Smooth muscle cell (in vitro differentiated cells): ENCODE data around the gene MYL9. TPM values are rescaled to one million over a fixed set of nuclear protein-coding genes. Genes with fewer than 3 reads are reported as not detected.

Experiments used
- DNase-seq: peaks from one replicate; lab custom pipeline; 2025; ENCODE audit not compliant: unreplicated experiment; lab: John Stamatoyannopoulos, UW
- H2AFZ ChIP-seq: fragments of 200-600 bp; sonication (generic); 2 replicates; pipeline ENCODE4 v1.6.0; 2016; ENCODE audit warnings: antibody characterized with exemption, low read depth, mild to moderate bottlenecking
- H3F3A ChIP-seq: fragments of 200-600 bp; sonication (generic); 2 replicates; pipeline ENCODE4 v1.6.0; 2017; ENCODE audit warnings: antibody characterized with exemption, low read depth
- H3K27ac ChIP-seq: fragments of 200-600 bp; sonication (generic); 2 replicates; pipeline ENCODE4 v1.5.1; 2016; ENCODE audit warnings: low read depth, mild to moderate bottlenecking
- H3K27me3 ChIP-seq: fragments of 200-600 bp; sonication (generic); 2 replicates; pipeline ENCODE4 v1.6.1; 2016; ENCODE audit warnings: low read depth, mild to moderate bottlenecking
- H3K36me3 ChIP-seq: fragments of 200-600 bp; sonication (generic); 2 replicates; pipeline ENCODE4 v1.5.1; 2016; ENCODE audit warnings: low read depth
- H3K4me1 ChIP-seq: fragments of 200-600 bp; sonication (generic); 2 replicates; pipeline ENCODE4 v1.5.1; 2016; ENCODE audit warnings: low read depth
- H3K4me2 ChIP-seq: fragments of 200-600 bp; sonication (generic); 2 replicates; pipeline ENCODE4 v1.6.0; 2016; ENCODE audit warnings: mild to moderate bottlenecking
- H3K4me3 ChIP-seq: fragments of 200-600 bp; sonication (generic); 2 replicates; pipeline ENCODE4 v1.5.1; 2016; ENCODE audit warnings: mild to moderate bottlenecking
- H3K79me2 ChIP-seq: fragments of 200-600 bp; sonication (generic); 2 replicates; pipeline ENCODE4 v1.6.0; 2016; ENCODE audit warnings: low read depth, mild to moderate bottlenecking
- H3K9ac ChIP-seq: fragments of 200-600 bp; sonication (generic); 2 replicates; pipeline ENCODE4 v1.6.0; 2016; ENCODE audit warnings: low read depth
- H3K9me3 ChIP-seq: fragments of 200-600 bp; sonication (generic); replicated peaks from 2 replicates; pipeline ENCODE4 v1.5.1; 2016; ENCODE audit warnings: low read depth
- H4K20me1 ChIP-seq: fragments of 200-600 bp; sonication (generic); 2 replicates; pipeline ENCODE4 v1.6.0; 2016; ENCODE audit warnings: low read depth
- WGBS: methylation state at CpG from one replicate; pipeline ENCODE4 v1.1.7; 2016; ENCODE audit warnings: low lambda C conversion rate; 5-methylcytosine and 5-hydroxymethylcytosine counted together
- polyA plus RNA-seq: library from polyadenylated mRNA; unstranded; fragments of >200 nt; fragmentation: Nextera tagmentation; extraction: Ambion mirVana; gene quantifications from 2 replicates; pipeline ENCODE4 v1.2.1, GENCODE V29; 2016
- total RNA-seq: library from RNA; depleted of rRNA; stranded (reverse); fragments of >200 nt; gene quantifications from 2 replicates; pipeline ENCODE4 v1.2.3, GENCODE V29; 2014
- TF ChIP-seq, protein P1 (sequence below): fragments of 200-600 bp; sonication (generic); IDR thresholded peaks from 2 replicates; pipeline ENCODE4 v1.5.1; 2017; ENCODE audit warnings: borderline replicate concordance, mild to moderate bottlenecking, antibody characterized with exemption; ENCODE audit not compliant: insufficient read depth, poor library complexity, severe bottlenecking

MYL9 gene
- total and polyA plus RNA-seq, 2 experiments from 2014 or later: 198 to 1,109 TPM

DNA sequence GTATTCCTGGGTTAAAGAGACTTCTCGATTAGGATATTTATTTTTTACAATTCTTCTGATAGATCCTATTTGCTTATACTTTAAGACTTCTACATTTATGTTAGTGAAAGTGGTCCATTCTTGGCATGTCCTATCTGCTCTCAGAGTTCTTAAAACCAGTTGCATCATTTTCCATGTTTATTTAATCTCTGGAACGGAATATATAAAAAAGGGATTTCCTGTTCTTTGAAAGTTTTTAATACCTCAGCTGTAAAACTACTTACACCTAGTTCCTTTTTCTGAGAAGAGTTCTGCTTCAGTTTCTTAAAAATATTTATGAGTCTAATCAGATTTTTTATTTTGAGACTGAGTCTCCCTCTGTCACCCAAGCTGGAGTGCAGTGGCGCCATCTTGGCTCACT is 18.0 kb upstream of the MYL9 start:
- no peaks in the 10 kb centered on the region for H3K27me3 ChIP-seq
- H3K27ac ChIP-seq: peak overlapping the region; percentile 0
- H3K36me3 ChIP-seq: peaks cover 9% of the 10 kb centered on the region
- 81% methylated on average over 3 of the region's 3 CpGs for WGBS
- peaks cover 92% of the 10 kb centered on the region for H4K20me1 ChIP-seq
- no peak for DNase-seq
- H3K79me2 ChIP-seq: peaks cover 25% of the 10 kb centered on the region
- TF ChIP-seq, protein P1, sequence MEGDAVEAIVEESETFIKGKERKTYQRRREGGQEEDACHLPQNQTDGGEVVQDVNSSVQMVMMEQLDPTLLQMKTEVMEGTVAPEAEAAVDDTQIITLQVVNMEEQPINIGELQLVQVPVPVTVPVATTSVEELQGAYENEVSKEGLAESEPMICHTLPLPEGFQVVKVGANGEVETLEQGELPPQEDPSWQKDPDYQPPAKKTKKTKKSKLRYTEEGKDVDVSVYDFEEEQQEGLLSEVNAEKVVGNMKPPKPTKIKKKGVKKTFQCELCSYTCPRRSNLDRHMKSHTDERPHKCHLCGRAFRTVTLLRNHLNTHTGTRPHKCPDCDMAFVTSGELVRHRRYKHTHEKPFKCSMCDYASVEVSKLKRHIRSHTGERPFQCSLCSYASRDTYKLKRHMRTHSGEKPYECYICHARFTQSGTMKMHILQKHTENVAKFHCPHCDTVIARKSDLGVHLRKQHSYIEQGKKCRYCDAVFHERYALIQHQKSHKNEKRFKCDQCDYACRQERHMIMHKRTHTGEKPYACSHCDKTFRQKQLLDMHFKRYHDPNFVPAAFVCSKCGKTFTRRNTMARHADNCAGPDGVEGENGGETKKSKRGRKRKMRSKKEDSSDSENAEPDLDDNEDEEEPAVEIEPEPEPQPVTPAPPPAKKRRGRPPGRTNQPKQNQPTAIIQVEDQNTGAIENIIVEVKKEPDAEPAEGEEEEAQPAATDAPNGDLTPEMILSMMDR: no peak
- H3K4me2 ChIP-seq: no peak overlapping the region
- H3K4me1 ChIP-seq: no peaks in the 10 kb centered on the region
- H3K9me3 ChIP-seq: no peaks in the 10 kb centered on the region
- no peak overlapping the region for H3K4me3 ChIP-seq
- no peak overlapping the region for H3K9ac ChIP-seq
- H3F3A ChIP-seq: peaks cover 7% of the 10 kb centered on the region
- no peak overlapping the region for H2AFZ ChIP-seq

- peaks cover 73% of the 10 kb centered on the region for H4K20me1 ChIP-seq
- no peaks in the 10 kb centered on the region for H3K4me1 ChIP-seq
- H3K36me3 ChIP-seq: peaks cover 9% of the 10 kb centered on the region
- no peak overlapping the region for H3K4me2 ChIP-seq
- H3K27me3 ChIP-seq: no peaks in the 10 kb centered on the region
- H3K9ac ChIP-seq: no peak overlapping the region
- TF ChIP-seq, protein P1: no peak
- no peak overlapping the region for H3K27ac ChIP-seq
- DNase-seq: no peak
- H3K9me3 ChIP-seq: no peaks in the 10 kb centered on the region
- H3K79me2 ChIP-seq: peaks cover 11% of the 10 kb centered on the region
- 96% methylated on average over 17 of the region's 17 CpGs for WGBS
- H3K4me3 ChIP-seq: no peak overlapping the region
- peaks cover 7% of the 10 kb centered on the region for H3F3A ChIP-seq
- no peak overlapping the region for H2AFZ ChIP-seq
Measured at GRCh38 chr20:36525620-36526365, 15.5 kb upstream of the MYL9 start.

DNA sequence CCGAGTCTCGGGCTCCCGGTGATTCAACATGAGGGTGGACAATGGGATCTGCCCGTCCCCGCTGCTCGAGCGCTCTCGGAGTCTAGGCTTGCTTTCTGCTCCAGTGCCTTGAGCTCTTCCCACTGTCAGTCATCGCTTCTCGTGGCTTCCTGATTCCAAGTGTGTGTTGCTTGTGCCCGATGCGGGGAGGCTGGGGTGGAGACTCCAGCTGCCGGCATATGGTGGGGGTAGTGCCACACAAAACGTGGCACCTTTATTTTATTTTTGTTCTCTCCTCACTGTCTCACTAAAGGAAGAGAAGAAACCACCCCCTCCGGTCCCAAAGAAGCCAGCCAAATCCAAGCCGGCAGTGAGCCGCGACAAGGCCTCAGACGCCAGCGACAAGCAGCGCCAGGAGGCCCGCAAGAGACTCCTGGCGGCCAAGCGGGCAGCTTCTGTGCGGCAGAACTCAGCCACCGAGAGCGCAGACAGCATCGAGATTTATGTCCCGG is 14.8 kb upstream of the MYL9 start:
- no peak overlapping the region for H2AFZ ChIP-seq
- no peak overlapping the region for H3K4me2 ChIP-seq
- no peaks in the 10 kb centered on the region for H3K27me3 ChIP-seq
- H3K27ac ChIP-seq: no peak overlapping the region
- H3K79me2 ChIP-seq: peaks cover 7% of the 10 kb centered on the region
- no peak for DNase-seq
- H3K36me3 ChIP-seq: peaks cover 9% of the 10 kb centered on the region
- H4K20me1 ChIP-seq: peaks cover 66% of the 10 kb centered on the region
- H3K9me3 ChIP-seq: no peaks in the 10 kb centered on the region
- TF ChIP-seq, protein P1: no peak
- H3F3A ChIP-seq: peaks cover 5% of the 10 kb centered on the region
- no peak overlapping the region for H3K9ac ChIP-seq
- 96% methylated on average over 29 of the region's 29 CpGs for WGBS
- no peak overlapping the region for H3K4me3 ChIP-seq
- H3K4me1 ChIP-seq: no peaks in the 10 kb centered on the region
